Psoas muscle (tissue), 8 donors: ENCODE measurements around the gene SASS6. TPM values are rescaled to one million over a fixed set of nuclear protein-coding genes. Genes with fewer than 3 reads are reported as not detected.

Source experiments
- ATAC-seq, 4 donors: fragments of 200-7000 bp; cut with Tn5 transposase; one replicate each; pipeline ENCODE4 v1.9.1; 2020; ENCODE audit warnings: moderate library complexity in 3 of 4, mild to moderate bottlenecking in 2 of 4
- DNase-seq, 2 donors: peaks; one replicate each; pipeline ENCODE4 v3.0.0-alpha.2; 2020
- H3K27ac ChIP-seq: fragments of 200-600 bp; one replicate; pipeline ENCODE4 v1.8.0; 2022
- H3K27me3 ChIP-seq, 3 donors: fragments of 200-600 bp in 1 of 3; one replicate each; pipeline versions ENCODE4 v1.6.1 to v1.8.0; 2013 to 2022; ENCODE audit warnings: low read length in 2 of 3, mild to moderate bottlenecking in 2 of 3, moderate library complexity in 1 of 3; ENCODE audit not compliant: insufficient read depth in 3 of 3
- H3K36me3 ChIP-seq, 2 donors: fragments of 200-600 bp in 1 of 2; one replicate each; pipeline versions ENCODE4 v1.6.1 to v1.8.0; 2013 to 2022; ENCODE audit warnings: low read depth in 1 of 2, mild to moderate bottlenecking in 1 of 2, moderate library complexity in 1 of 2; ENCODE audit not compliant: insufficient read depth in 1 of 2
- H3K4me1 ChIP-seq: fragments of 200-600 bp; one replicate; pipeline ENCODE4 v1.8.0; 2022
- H3K4me3 ChIP-seq: fragments of 200-600 bp; one replicate; pipeline ENCODE4 v1.8.0; 2022; ENCODE audit warnings: mild to moderate bottlenecking
- H3K9me3 ChIP-seq: fragments of 200-600 bp; one replicate; pipeline ENCODE4 v1.8.0; 2022
- CTCF ChIP-seq: fragments of 200-600 bp; IDR thresholded peaks from one replicate; pipeline ENCODE4 v1.8.0; 2022; ENCODE audit warnings: antibody characterized with exemption
- WGBS, 3 donors: extraction: QIAGEN DNeasy Blood & Tissue Kit; methylation state at CpG; one replicate each; pipeline versions ENCODE4 v1.1.6 to v1.1.7; 2013; 5-methylcytosine and 5-hydroxymethylcytosine counted together
- intact Hi-C, 2 donors: fragments of 100-400 bp; cut with DNase I; formaldehyde crosslinking; loops; one replicate each; pipeline versions ENCODE4 v1.11.0 to v1.14.2; 2022
- polyA plus RNA-seq, 3 donors: library from polyadenylated mRNA; stranded (reverse); fragments of 200-250 nt; gene quantifications; one replicate each; pipeline ENCODE4 v1.2.3, GENCODE V29; 2013
- total RNA-seq, 4 donors: library from RNA; stranded (reverse); fragmentation: NEBNext Ultra II Directional in 2 of 4; extraction: Animal tissue kit (Norgen Biotek cat#: 25700) in 2 of 4; gene quantifications; one replicate each; pipeline versions ENCODE4 v1.2.1 to v1.2.4, GENCODE V29; 2021 to 2023
- donor health status: healthy with polysubstance abuse.
- donor health status: DM: no; HTN: no; CAD: no; lungs with moderate emphysema.
- donor health status: Bipolar disorder and iron deficiency.
- donor health status: healthy.
- donor health status: DM: yes; HTN: yes; CAD: no.
- donor health status: DM: no; HTN: no; CAD: no.
- donor health status: DM: no; HTN: no; CAD: no.
- donor health status: DM: yes; HTN: yes; CAD: no.

The SASS6 gene
- total and polyA plus RNA-seq, 7 donors: 1.1 to 2.4 (median 1.4) TPM

- H3K9me3 ChIP-seq: no peaks in the 10 kb centered on the region
- 76 to 86% (median 80%) methylated on average over 1 of the region's 1 CpG for WGBS, 3 donors
- no peak for TF ChIP-seq CTCF
- no peaks in the 10 kb centered on the region for H3K4me1 ChIP-seq
- no peak for DNase-seq
- peaks cover 0 to 39% of the 10 kb centered on the region in 2 donors for H3K36me3 ChIP-seq
- no peak overlapping the region for H3K27ac ChIP-seq
- intact Hi-C loops: no loop called here
- ATAC-seq: no peak
- H3K4me3 ChIP-seq: no peak overlapping the region
- no peaks in the 10 kb centered on the region for H3K27me3 ChIP-seq
Measured at GRCh38 chr1:100122177-100122576, 10.6 kb downstream of the SASS6 start.

- Histone ChIP-seq H3K9me3 (no peaks in the 10 kb centered on the region), H3K4me3 (no peak overlapping the region), H3K27ac (no peak overlapping the region), H3K4me1 (no peaks in the 10 kb centered on the region), H3K27me3 (no peaks in the 10 kb centered on the region), H3K36me3 (peaks cover 0 to 29% of the 10 kb centered on the region in 2 donors)
- TF ChIP-seq CTCF: no peak
- no peak for ATAC-seq
- DNase-seq: no peak
- 96 to 98% (median 97%) methylated on average over 4 of the region's 4 CpGs for WGBS, 3 donors
- intact Hi-C loops: no loop called here
Measured at GRCh38 chr1:100115524-100115923, 17.2 kb downstream of the SASS6 start.

- Histone ChIP-seq H3K4me3 (no peak overlapping the region), H3K27ac (no peak overlapping the region), H3K9me3 (no peaks in the 10 kb centered on the region), H3K4me1 (no peaks in the 10 kb centered on the region), H3K36me3 (peaks cover 0 to 45% of the 10 kb centered on the region in 2 donors), H3K27me3 (no peaks in the 10 kb centered on the region)
- ATAC-seq: no peak
- intact Hi-C loops: no loop called here
- DNase-seq: no peak
- no peak for TF ChIP-seq CTCF
Measured at GRCh38 chr1:100109554-100110066, 23.1 kb downstream of the SASS6 start.

GRCh38 chr1:100107696-100108095 lies 25.0 kb downstream of the SASS6 start:
- no peaks in the 10 kb centered on the region for H3K27me3 ChIP-seq
- no peak overlapping the region for H3K4me3 ChIP-seq
- whole genome bisulfite sequencing, 3 donors: 90 to 95% (median 93%) methylated on average over 4 of the region's 4 CpGs
- no peak overlapping the region for H3K27ac ChIP-seq
- DNase-seq: no peak
- no peak for ATAC-seq
- no peaks in the 10 kb centered on the region for H3K9me3 ChIP-seq
- H3K4me1 ChIP-seq: no peaks in the 10 kb centered on the region
- intact Hi-C loops: no loop called here
- no peak for TF ChIP-seq CTCF
- peaks cover 4 to 64% of the 10 kb centered on the region in 2 donors for H3K36me3 ChIP-seq

- intact Hi-C loops: no loop called here
- no peak for ATAC-seq
- no peak for TF ChIP-seq CTCF
- H3K4me3 ChIP-seq: no peak overlapping the region
- peaks cover 7 to 69% of the 10 kb centered on the region in 2 donors for H3K36me3 ChIP-seq
- H3K4me1 ChIP-seq: no peaks in the 10 kb centered on the region
- no peak for DNase-seq
- 91 to 97% (median 93%) methylated on average over 2 of the region's 2 CpGs for WGBS, 3 donors
- H3K9me3 ChIP-seq: no peaks in the 10 kb centered on the region
- H3K27ac ChIP-seq: no peak overlapping the region
- no peaks in the 10 kb centered on the region for H3K27me3 ChIP-seq
Measured at GRCh38 chr1:100101564-100101963, 31.2 kb downstream of the SASS6 start.
